Measurements from ENCODE around the gene FNIP2.

DNA sequence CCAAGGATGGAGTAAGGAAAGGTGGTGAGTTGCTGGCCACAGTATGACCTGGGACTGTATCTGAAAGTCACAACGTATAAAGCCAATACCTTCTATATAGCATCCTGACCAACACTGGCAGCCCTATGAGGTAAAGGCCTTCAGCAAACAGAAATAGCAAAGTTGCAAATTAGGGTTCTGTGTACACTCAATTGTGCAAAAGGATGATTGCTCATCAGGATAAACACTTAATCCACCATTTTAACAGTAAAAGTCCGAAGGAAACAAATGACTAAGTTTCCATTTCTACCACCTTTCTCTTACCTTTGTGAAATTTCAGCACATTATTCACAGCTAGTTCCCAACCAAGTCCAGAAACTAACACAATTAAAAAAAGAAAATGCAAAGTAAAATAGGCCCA lies 1.4 kb upstream of the FNIP2 start:
- TF ChIP-seq EZH2 (IDR thresholded peaks at IDR 0.05; ENCODE audit: borderline replicate concordance, low read depth, low read length, poor library complexity, severe bottlenecking), result no peak
- TF ChIP-seq, protein P1, sequence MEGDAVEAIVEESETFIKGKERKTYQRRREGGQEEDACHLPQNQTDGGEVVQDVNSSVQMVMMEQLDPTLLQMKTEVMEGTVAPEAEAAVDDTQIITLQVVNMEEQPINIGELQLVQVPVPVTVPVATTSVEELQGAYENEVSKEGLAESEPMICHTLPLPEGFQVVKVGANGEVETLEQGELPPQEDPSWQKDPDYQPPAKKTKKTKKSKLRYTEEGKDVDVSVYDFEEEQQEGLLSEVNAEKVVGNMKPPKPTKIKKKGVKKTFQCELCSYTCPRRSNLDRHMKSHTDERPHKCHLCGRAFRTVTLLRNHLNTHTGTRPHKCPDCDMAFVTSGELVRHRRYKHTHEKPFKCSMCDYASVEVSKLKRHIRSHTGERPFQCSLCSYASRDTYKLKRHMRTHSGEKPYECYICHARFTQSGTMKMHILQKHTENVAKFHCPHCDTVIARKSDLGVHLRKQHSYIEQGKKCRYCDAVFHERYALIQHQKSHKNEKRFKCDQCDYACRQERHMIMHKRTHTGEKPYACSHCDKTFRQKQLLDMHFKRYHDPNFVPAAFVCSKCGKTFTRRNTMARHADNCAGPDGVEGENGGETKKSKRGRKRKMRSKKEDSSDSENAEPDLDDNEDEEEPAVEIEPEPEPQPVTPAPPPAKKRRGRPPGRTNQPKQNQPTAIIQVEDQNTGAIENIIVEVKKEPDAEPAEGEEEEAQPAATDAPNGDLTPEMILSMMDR (conservative IDR thresholded peaks at IDR 0.05; ENCODE audit: low read depth, low read length), result no peak

All from A673 (cell line).